Stimulated activated effector memory CD8-positive, alpha-beta T cell treated with anti-CD3 and anti-CD28 coated beads, Interleukin-12 subunit alpha, Interleukin-12 subunit beta, amount 100 ng/mL, for 72 hours (primary cell): ENCODE results near the gene PRKCB.
A peak's percentile ranks its signal among the peaks of the same experiment; 100 is the strongest.

ENCODE experiments used
- ATAC-seq: fragments of 150-1000 bp; cut with Tn5 transposase; 2 replicates; pipeline ENCODE4 v1.10.0; 2021
- DNase-seq, 2 donors: peaks; one replicate each; pipeline ENCODE4 v3.0.0; 2021 to 2022; ENCODE audit warnings: low spot score in 2 of 2
- H3K27ac Mint-ChIP-seq: one replicate; pipeline ENCODE4 v1.8.0; 2022; ENCODE audit warnings: mild to moderate bottlenecking, mixed read lengths
- H3K36me3 Mint-ChIP-seq: one replicate; pipeline ENCODE4 v1.8.0; 2022; ENCODE audit warnings: mild to moderate bottlenecking, mixed read lengths
- H3K4me1 Mint-ChIP-seq: one replicate; pipeline ENCODE4 v1.8.0; 2022; ENCODE audit warnings: mixed read lengths
- H3K4me3 Mint-ChIP-seq: one replicate; pipeline ENCODE4 v1.8.0; 2022; ENCODE audit warnings: mild to moderate bottlenecking, mixed read lengths
- H3K9me3 Mint-ChIP-seq: one replicate; pipeline ENCODE4 v1.8.0; 2022; ENCODE audit warnings: mixed read lengths

Gene PRKCB

DNA sequence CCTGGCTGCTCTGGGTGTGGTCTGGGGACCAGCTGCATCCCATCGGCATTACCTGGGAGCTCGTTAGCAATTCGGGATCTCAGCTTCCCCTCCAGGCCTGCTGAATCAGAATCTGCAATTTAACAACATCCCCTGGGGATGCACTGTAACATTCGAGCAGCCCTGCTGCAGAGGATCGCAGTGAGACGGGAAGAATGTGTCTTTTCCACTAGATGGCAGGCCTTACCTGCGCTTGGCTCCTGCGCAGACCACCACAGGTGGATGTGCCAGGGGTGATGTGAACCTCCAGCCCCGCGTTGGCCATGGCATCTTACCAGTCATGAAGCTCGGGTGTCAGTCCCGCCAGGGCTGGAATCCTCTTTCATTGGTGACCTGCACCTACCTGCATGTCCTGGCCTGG, 209.9 kb downstream of the PRKCB start:
- no peak for DNase-seq
- H3K27ac Mint-ChIP-seq = no peak overlapping the region
- peaks cover 41% of the 10 kb centered on the region for H3K4me1 Mint-ChIP-seq
- no peak for ATAC-seq
- no peaks in the 10 kb centered on the region for H3K9me3 Mint-ChIP-seq
- H3K4me3 Mint-ChIP-seq = no peak overlapping the region
- peaks cover 48% of the 10 kb centered on the region for H3K36me3 Mint-ChIP-seq

DNA sequence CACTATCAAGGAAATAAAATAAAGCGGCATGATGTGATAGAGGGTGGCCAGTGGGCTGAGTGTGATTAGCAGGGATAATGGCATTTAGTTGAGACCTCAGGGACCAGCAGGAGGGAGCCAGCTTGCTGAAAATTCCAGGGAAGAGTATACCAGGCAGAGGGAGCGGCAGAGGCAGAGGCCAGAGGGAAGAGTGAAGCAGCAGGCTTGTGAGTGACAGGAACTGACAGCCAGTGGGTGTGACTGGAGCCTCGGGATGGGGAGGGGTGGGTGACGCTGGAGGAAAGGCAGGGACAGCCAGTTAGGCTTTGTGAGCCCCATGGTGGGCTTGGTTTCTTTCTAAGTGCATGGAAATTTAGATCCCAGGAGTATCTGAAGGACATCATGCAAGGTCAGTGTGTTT, 210.7 kb downstream of the PRKCB start:
- ATAC-seq (no peak), DNase-seq (no peak)
- peaks cover 49% of the 10 kb centered on the region for H3K4me1 Mint-ChIP-seq
- H3K27ac Mint-ChIP-seq = peak overlapping the region; percentile 16
- H3K4me3 Mint-ChIP-seq = no peak overlapping the region
- H3K36me3 Mint-ChIP-seq = peaks cover 52% of the 10 kb centered on the region
- no peaks in the 10 kb centered on the region for H3K9me3 Mint-ChIP-seq

DNA sequence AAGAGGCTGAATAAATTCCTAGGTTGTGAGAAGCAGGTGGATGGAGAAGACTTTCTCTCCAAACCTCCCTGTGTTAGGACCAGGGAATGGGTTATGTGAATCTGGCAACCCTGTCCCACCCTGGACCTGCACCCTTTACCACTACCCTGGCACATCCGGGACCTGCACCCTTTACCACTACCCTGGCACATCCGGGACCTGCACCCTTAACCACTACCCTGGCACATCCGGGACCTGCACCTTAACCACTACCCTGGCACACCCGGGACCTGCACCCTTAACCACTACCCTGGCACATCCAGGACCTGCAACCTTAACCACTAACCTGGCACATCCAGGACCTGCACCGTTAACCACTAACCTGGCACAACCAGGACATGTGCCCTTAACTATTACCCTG, 213.3 kb downstream of the PRKCB start:
- no peak for DNase-seq
- no peak overlapping the region for H3K4me3 Mint-ChIP-seq
- peaks cover 49% of the 10 kb centered on the region for H3K4me1 Mint-ChIP-seq
- H3K36me3 Mint-ChIP-seq = peaks cover 39% of the 10 kb centered on the region
- H3K27ac Mint-ChIP-seq = peak overlapping the region; percentile 66
- H3K9me3 Mint-ChIP-seq = no peaks in the 10 kb centered on the region
- no peak for ATAC-seq

DNA sequence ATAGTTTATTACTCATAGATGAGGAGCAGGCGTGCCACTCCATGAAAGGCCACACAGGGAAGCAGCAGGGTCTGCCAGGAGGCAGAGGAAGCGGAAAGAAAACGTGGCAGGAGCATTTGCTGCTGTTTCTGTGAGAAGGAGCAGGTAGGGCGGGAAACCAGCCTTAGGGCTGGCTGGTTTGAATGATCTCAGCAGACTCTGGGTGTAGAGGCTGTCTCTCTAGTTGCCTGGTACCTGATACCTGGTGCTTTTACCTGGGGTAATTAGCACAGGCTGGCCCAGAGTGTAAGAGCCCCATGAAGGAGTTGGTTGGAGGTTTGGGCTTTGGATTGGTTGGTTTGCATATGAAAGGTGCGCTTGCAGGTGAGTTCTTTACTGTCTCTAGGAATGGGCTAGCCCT, 215.3 kb downstream of the PRKCB start:
- no peak overlapping the region for H3K4me3 Mint-ChIP-seq
- H3K27ac Mint-ChIP-seq = peak overlapping the region; percentile 30
- DNase-seq (no peak), ATAC-seq (no peak)
- H3K4me1 Mint-ChIP-seq = peaks cover 49% of the 10 kb centered on the region
- H3K36me3 Mint-ChIP-seq = peaks cover 33% of the 10 kb centered on the region
- no peaks in the 10 kb centered on the region for H3K9me3 Mint-ChIP-seq

DNA sequence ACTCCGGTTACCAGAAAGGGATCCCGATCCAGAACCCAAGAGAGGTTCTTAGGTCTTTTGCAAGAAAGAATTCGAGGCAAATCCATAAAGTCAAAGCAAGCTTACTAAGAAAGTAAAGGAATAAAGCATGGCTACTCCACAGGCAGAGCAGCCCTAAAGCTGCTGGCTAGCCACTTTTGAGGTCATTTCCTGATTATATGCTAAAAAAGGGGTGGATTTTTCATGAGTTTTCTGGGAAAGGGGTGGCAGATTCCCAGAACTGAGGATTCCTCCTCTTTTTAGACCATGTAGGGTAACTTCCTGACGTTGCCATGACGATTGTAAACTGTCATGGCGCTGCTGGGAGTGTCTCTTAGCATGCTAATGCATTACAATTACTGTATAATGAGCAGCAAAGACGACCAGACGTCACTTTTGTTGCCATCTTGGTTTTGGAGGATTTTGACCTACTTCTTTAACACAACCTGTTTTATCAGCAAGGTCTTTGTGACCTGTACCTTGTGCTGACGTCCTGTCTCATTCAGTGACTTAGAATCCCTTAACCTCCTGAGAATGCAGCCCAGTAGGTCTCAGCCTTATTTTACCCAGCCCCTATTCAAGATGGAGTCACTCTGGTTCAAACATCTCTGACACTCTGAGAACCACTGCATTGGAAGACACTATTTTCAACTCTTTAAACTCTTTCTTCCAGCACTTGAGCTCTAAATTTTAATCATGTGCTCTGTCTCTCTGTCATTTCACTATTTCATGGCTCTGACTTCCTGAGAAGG, 216.7 kb downstream of the PRKCB start:
- peaks cover 46% of the 10 kb centered on the region for H3K36me3 Mint-ChIP-seq
- no peak overlapping the region for H3K27ac Mint-ChIP-seq
- H3K4me1 Mint-ChIP-seq = peaks cover 51% of the 10 kb centered on the region
- no peak for DNase-seq
- no peak for ATAC-seq
- H3K4me3 Mint-ChIP-seq = no peak overlapping the region
- H3K9me3 Mint-ChIP-seq = no peaks in the 10 kb centered on the region

DNA sequence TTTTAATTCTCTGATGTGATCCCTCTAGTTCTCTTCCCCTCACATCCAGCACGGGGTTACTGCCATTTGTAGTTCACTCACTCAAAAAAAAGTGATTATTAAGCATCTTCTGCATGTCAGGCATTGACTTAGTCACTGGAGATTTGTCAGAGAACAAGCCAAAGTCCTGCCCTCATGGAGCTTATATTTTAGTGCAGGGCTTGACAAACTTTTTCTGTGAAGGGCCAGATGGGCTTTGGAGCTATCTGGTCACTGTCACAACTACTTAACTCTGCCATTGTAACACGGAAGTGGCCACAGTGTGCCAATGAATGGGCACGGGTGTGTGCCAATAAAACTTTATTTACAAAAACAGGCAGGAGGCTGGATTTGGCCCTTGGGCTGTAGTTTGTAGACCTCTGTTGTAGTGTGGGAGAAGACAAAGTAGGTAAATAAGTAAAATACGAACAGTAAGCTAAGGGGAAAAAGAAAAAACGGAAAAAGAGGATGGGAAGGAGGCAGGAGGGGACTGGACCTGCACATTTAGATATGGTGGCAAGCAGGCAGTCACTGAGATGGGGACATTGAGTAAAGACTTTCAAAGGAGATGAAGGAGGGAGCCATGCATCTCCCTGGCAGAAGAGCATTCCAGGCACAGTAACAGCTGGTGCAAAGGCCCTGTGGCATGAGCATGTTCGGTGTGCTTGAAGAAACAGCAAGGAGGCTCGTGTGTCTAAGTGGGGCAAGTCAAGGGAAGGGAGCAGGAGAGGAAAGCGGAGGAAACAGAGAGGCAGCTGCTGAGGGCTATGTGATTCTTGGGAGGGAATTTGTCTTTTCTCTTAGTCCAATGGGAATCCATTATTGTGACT, 217.5 kb downstream of the PRKCB start:
- no peak for ATAC-seq
- DNase-seq = no peak
- Mint-ChIP-seq H3K36me3 (peaks cover 46% of the 10 kb centered on the region), H3K4me1 (peaks cover 51% of the 10 kb centered on the region), H3K9me3 (no peaks in the 10 kb centered on the region), H3K4me3 (no peak overlapping the region), H3K27ac (no peak overlapping the region)

DNA sequence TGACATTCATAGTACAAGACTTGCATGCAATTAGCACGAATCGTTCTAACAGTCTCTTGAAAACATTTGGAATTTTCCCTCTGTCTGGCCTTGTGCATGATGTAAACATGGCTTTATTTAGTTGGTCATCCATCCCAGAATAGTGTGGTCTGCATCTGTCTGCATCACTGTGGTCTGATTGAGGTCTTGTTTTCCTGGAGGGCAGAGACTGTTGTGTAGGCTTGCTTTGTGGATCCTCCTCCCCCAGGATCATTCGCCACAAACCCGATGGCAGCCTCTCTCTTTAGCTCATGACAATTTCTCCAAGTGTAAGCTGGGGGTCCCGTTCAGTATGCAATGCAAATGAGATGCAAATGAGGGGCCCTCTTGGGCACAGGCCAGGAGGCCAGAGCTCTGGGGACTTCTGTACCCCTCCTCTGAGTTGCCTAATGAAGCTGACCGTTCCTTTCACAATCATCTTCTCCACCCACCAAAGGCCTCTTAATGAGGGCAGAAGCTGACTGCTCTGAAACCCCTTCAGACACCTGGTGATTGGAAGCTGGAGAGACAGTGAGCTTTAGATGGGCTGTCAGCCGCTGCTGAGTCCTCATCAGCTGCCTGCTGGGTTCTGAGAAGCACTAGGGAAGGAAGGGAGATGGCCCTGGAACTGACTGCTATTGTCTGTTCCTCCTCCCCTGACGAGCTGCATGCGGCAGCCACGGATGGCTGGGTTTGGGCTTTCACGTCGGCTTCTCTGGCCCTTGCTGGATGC, 219.1 kb downstream of the PRKCB start:
- Mint-ChIP-seq H3K9me3 (no peaks in the 10 kb centered on the region), H3K4me1 (peaks cover 52% of the 10 kb centered on the region), H3K4me3 (no peak overlapping the region), H3K36me3 (peaks cover 39% of the 10 kb centered on the region), H3K27ac (no peak overlapping the region)
- DNase-seq = no peak
- no peak for ATAC-seq

DNA sequence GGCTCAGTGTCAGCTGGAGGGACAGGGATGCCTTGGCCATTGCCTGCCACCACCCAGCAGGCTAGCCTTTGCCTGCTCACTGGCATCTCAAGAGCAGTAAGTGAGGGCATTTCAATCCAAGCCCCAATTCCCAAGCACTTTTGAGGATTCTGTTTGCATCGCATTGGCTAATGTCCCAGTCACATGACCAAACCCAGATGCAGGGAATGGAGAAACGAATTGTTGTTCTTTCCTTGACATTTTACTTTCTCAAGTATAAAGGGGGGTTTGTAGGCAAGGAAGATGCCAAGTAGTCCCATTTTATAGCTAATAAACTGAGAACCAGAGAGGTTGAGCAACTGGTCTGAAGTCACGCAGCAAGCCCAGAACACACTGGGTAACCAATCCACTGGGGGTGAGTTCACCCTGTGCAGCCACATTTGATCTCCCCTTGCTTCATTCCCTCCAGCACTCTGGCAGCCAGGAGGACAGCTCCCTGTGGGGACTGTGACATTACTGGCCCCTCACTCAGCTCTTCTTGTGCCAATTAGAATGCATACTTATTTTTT, 226.6 kb downstream of the PRKCB start:
- peaks cover 18% of the 10 kb centered on the region for H3K4me1 Mint-ChIP-seq
- ATAC-seq (no peak), DNase-seq (peak in 1 of 2 donors; percentile 36)
- H3K4me3 Mint-ChIP-seq = no peak overlapping the region
- H3K36me3 Mint-ChIP-seq = peaks cover 34% of the 10 kb centered on the region
- no peak overlapping the region for H3K27ac Mint-ChIP-seq
- no peaks in the 10 kb centered on the region for H3K9me3 Mint-ChIP-seq

DNA sequence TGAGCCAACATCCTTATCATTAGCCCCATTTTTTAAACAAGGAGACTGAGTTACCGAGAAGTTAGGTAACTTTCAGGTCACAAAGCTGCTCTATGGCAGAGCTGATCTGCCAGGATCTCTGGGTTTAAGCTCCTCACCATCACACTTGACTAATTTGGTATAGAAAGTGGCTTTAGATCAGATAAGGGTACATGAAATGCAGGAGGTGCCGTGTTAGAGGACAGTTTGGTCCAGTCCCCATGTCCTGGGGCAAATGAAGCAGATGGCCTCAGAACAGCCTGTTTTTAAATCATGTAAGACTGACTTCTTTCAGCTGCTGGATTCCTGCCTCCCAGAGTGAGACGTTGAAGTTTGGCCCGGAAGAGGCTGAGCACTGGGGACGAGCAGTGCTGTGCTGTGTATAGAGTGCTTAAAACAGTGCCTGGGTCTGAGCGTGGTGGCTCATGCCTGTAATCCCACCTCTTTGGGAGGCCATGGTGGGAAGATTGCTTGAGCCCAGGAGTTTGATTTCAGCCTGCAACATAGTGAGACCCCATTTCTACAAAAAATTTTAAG, 233.3 kb downstream of the PRKCB start:
- Mint-ChIP-seq H3K9me3 (no peaks in the 10 kb centered on the region), H3K4me3 (no peak overlapping the region), H3K4me1 (peaks cover 30% of the 10 kb centered on the region), H3K36me3 (peaks cover 9% of the 10 kb centered on the region), H3K27ac (peak overlapping the region; percentile 17)
- no peak for ATAC-seq
- peak in 1 of 2 donors; percentile 23 for DNase-seq

DNA sequence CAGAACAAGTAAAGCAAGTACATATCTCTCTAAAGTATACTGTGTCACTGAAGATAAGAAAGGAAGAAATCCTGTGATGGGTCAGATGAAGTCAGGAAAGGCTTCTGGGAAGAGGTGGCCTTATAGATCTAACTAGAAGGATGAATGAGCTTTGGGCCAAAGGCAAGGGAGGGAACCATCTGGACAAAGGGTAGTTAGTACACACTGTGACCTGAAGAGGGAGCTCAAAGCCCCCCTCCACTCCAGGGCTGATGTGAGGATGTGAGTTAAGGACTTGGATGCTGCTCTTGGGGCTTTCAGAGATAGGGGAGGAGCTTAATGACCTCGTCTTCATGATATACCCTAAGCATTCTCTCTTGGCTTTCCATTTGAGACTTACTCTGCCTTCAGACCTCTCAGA, 235.1 kb downstream of the PRKCB start:
- H3K27ac Mint-ChIP-seq = peak overlapping the region; percentile 80

DNA sequence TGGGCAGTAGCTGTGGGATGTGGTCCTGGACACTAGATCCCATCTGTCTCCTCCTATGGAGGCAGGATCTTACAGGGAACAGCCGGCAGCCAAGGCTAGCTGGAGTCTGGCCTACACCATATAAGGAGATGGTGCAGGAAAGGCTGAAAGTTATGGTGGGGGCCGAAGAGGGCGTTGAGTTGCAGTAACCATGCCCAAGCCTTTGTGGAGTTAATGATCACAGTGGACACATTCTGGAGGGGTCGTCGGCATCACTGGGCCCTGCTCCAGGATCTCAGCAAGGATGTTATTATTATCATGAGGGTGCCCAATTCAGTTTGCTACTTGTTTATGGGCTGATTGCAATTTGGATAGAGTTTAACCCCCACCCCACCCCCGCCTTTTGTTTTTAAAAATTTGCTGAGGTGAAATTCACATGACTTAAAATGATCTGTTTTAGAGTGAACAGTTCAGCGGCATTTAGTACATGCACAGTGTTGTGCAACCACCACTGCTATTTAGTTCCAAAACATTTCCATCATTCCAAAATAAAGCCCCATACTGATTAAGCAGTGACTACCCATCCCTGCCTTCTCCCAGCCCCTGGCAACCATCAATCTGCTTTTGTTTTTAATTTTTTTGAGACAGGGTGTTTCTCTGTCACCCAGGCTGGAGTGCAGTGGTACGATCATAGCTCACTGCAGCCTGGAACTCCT, 236.0 kb downstream of the PRKCB start:
- Mint-ChIP-seq H3K9me3 (no peaks in the 10 kb centered on the region), H3K4me1 (peaks cover 54% of the 10 kb centered on the region), H3K4me3 (no peak overlapping the region), H3K36me3 (peaks cover 5% of the 10 kb centered on the region), H3K27ac (no peak overlapping the region)
- no peak for ATAC-seq
- DNase-seq = peak in 1 of 2 donors; percentile 33

More for the DNA sequence above, 235.1 kb downstream of the PRKCB start:
- Mint-ChIP-seq H3K4me3 (no peak overlapping the region), H3K9me3 (no peaks in the 10 kb centered on the region), H3K4me1 (peaks cover 45% of the 10 kb centered on the region), H3K36me3 (peaks cover 5% of the 10 kb centered on the region)
- DNase-seq (peak in 1 of 2 donors; percentile 53), ATAC-seq (peak; percentile 82)

DNA sequence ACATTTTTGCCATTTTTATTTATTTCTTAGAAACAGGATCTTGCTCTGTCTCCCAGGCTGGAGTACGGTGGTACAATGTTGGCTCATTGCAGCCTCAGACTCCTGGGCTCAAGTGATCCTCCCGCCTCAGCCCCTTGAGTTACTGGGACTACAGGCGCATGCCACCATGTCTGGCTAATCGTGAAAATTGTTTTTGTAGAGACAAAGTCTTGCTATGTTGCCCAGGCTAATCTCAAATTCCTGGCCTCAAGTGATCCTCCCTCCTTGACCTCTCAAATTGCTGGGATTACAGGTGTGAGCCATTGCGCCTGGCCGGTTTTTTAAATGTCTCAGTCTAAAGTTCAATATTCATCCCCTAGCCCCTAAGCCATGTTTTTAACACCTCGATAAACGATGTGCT, 237.5 kb downstream of the PRKCB start:
- ATAC-seq = no peak
- peak in 1 of 2 donors; percentile 13 for DNase-seq
- Mint-ChIP-seq H3K9me3 (no peaks in the 10 kb centered on the region), H3K36me3 (no peaks in the 10 kb centered on the region), H3K27ac (peak overlapping the region; percentile 84), H3K4me1 (peaks cover 64% of the 10 kb centered on the region), H3K4me3 (no peak overlapping the region)

DNA sequence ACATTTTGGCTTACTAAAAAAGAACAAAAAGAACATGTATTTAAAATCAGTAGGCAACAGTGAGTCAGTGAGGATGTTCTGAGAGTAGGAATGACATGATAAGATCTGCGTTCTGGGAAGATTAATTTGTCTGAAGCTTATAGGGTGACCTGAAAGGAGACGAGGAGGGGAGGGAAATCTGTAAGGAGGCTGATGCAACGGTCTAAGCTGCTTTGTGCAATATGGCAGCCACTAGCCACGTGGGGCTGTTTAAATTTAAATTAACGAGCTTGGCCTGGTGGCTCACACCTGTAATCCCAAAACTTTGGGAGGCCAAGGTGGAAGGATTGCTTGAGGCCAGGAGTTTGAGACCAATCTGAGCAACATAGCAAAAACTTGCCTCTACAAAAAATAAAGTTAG, 238.8 kb downstream of the PRKCB start:
- Mint-ChIP-seq H3K36me3 (peaks cover under 1% of the 10 kb centered on the region), H3K27ac (no peak overlapping the region), H3K4me1 (peaks cover 70% of the 10 kb centered on the region), H3K9me3 (no peaks in the 10 kb centered on the region), H3K4me3 (no peak overlapping the region)
- DNase-seq = peak in 1 of 2 donors; percentile 13
- no peak for ATAC-seq

DNA sequence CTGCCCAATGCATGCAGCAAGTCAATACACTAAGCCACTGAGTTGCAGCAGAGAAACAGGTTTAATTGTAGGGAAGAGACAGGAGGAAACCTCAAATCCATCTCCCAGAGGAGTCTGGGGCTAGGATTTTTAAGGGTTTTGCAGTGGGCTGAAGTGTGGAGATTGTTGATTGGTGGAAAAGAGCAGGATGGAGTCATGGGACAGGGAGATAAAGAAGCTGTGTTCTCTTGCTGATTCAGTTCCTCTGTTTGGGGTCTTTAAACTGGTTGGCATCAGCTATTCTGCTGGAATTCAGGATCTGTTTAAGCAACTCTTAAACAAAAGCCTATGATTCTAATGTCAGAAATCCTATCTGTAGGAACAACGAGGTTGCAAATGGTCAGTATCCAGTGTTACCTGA, 239.5 kb downstream of the PRKCB start:
- Mint-ChIP-seq H3K9me3 (no peaks in the 10 kb centered on the region), H3K4me1 (peaks cover 74% of the 10 kb centered on the region), H3K27ac (no peak overlapping the region), H3K4me3 (no peak overlapping the region), H3K36me3 (peaks cover 8% of the 10 kb centered on the region)
- no peak for ATAC-seq
- DNase-seq = peak in 1 of 2 donors; percentile 37
